HFFc6 (cell line): ENCODE data around the gene ENO2. TPM values are rescaled to one million over a fixed set of nuclear protein-coding genes. Genes with fewer than 3 reads are reported as not detected.

Experiments used
- DNase-seq: peaks from one replicate; pipeline ENCODE4 v3.0.0-alpha.2; 2018
- H3K27ac Mint-ChIP-seq: 2 replicates; pipeline ENCODE4 v1.8.0; 2020; ENCODE audit warnings: mild to moderate bottlenecking, mixed read lengths
- H3K27me3 Mint-ChIP-seq: 2 replicates; pipeline ENCODE4 v1.8.0; 2021; ENCODE audit warnings: mild to moderate bottlenecking, moderate library complexity, mixed read lengths; ENCODE audit not compliant: insufficient read depth
- H3K36me3 Mint-ChIP-seq: 2 replicates; pipeline ENCODE4 v1.8.0; 2021; ENCODE audit warnings: low read depth, mixed read lengths
- H3K4me1 Mint-ChIP-seq: 2 replicates; pipeline ENCODE4 v1.8.0; 2020; ENCODE audit warnings: low read depth, mixed read lengths
- H3K4me3 Mint-ChIP-seq: 2 replicates; pipeline ENCODE4 v1.8.0; 2020; ENCODE audit warnings: mild to moderate bottlenecking, moderate library complexity, mixed read lengths
- H3K9me3 Mint-ChIP-seq: 2 replicates; pipeline ENCODE4 v1.8.0; 2020; ENCODE audit warnings: mild to moderate bottlenecking, mixed read lengths
- CTCF ChIP-seq: fragments of 200-600 bp; sonication (generic); IDR thresholded peaks from 2 replicates; pipeline ENCODE4 v1.5.0; 2021; ENCODE audit warnings: antibody characterized with exemption, mild to moderate bottlenecking
- microRNA-seq: library from miRNA; unstranded; fragments of <30 nt; microRNA quantifications from one replicate; pipeline ENCODE4, GENCODE V29; 2019
- total RNA-seq, 6 experiments: library from RNA; stranded (reverse); fragmentation: NEBNext Ultra II Directional; extraction: Animal tissue kit (Norgen Biotek cat#: 25700); gene quantifications; 2 replicates in 1 of 6; 3 replicates in 5 of 6; pipeline ENCODE4 v1.2.3, GENCODE V29; 2021

Gene ENO2
- total RNA-seq, 6 experiments from 2014 or later, result 18.9 to 26.9 (median 24.7) TPM

DNA sequence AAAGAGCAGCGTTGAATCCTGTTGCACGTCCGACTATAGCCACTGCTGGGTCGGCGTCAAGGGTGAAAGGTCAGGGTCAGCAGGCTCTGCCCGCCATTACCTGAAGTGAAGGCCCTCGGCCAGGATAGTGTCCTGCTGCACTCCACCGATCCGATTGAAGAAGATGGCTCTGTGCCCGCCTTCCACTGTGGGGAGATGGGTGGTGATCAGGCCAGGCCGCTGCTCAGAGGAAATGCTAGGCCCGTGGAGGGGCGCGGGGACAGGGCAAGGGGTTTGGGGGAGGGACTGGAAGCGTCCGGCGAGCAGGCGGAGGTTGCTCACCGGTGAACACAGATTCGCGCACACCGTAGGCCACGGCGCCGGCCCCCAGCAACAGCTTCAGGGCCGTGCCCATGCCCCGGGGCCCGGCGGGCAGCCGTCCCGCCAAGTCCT lies 55.7 kb downstream of the ENO2 start:
- no peak for DNase-seq
- TF ChIP-seq CTCF, result no peak

More for the DNA sequence above, 55.7 kb downstream of the ENO2 start:
- H3K4me3 Mint-ChIP-seq, result peak overlapping the region; percentile 98
- H3K36me3 Mint-ChIP-seq, result peaks cover 47% of the 10 kb centered on the region
- peak overlapping the region; percentile 99 for H3K27ac Mint-ChIP-seq
- H3K9me3 Mint-ChIP-seq, result no peaks in the 10 kb centered on the region
- peaks cover 36% of the 10 kb centered on the region for H3K4me1 Mint-ChIP-seq
- peaks cover 7% of the 10 kb centered on the region for H3K27me3 Mint-ChIP-seq

Small RNAs within 50 kb of the gene (microRNA-seq; reads per million reads assigned to microRNA genes)
- gene MIR141 (not detected), gene MIR200C (15.4 reads per million, percentile 20 among the genes with 10 or more reads in this experiment)

Other genes with a start within 250 kb of the ENO2 start
- gene ZNF384, start 225.2 kb upstream of the ENO2 start, total RNA-seq, result 10 to 100 TPM; 32.8 to 43.9 (median 41.1) TPM
- gene PIANP, start 213.8 kb upstream of the ENO2 start, total RNA-seq, result 1 to 10 TPM; 2.6 to 4.6 (median 3.8) TPM
- 100 to 1,000 TPM; 103 to 122 (median 108) TPM for gene COPS7A, start 190.5 kb upstream of the ENO2 start, total RNA-seq
- gene MLF2, start 161.4 kb upstream of the ENO2 start, total RNA-seq, result 100 to 1,000 TPM; 273 to 329 (median 298) TPM
- gene PTMS, start 148.2 kb upstream of the ENO2 start, total RNA-seq, result 100 to 1,000 TPM; 423 to 607 (median 561) TPM
- gene LAG3, start 142.1 kb upstream of the ENO2 start, total RNA-seq, result under 1 TPM; 0.15 to 0.64 (median 0.50) TPM
- gene CD4, start 125.1 kb upstream of the ENO2 start, total RNA-seq, result under 1 TPM in 3 of 6 experiments, not detected in 3; 0.11 to 0.25 (median 0.11) TPM
- gene GPR162, start 92.8 kb upstream of the ENO2 start, total RNA-seq, result 1 to 10 TPM in 5 of 6 experiments, under 1 TPM in 1; 0.78 to 3.1 (median 2.6) TPM
- 100 to 1,000 TPM in 4 of 6 experiments, 10 to 100 TPM in 2; 94.0 to 109 (median 103) TPM for gene P3H3, start 86.2 kb upstream of the ENO2 start, total RNA-seq
- gene GNB3, start 73.7 kb upstream of the ENO2 start, total RNA-seq, result 1 to 10 TPM; 4.3 to 7.2 (median 6.3) TPM
- 10 to 100 TPM; 24.0 to 62.5 (median 56.3) TPM for gene CDCA3, start 63.3 kb upstream of the ENO2 start, total RNA-seq
- gene USP5, start 62.4 kb upstream of the ENO2 start, total RNA-seq, result 100 to 1,000 TPM; 149 to 211 (median 182) TPM
- gene TPI1, start 47.0 kb upstream of the ENO2 start, total RNA-seq, result 100 to 1,000 TPM; 853 to 931 (median 870) TPM
- 10 to 100 TPM; 12.1 to 13.9 (median 13.0) TPM for gene SPSB2, start 41.3 kb upstream of the ENO2 start, total RNA-seq
- 1 to 10 TPM; 5.5 to 7.9 (median 6.6) TPM for gene LRRC23, start 9.8 kb upstream of the ENO2 start, total RNA-seq
- gene ATN1, start 13.4 kb downstream of the ENO2 start, total RNA-seq, result 100 to 1,000 TPM in 4 of 6 experiments, 10 to 100 TPM in 2; 96.8 to 120 (median 107) TPM
- not detected for gene RNU7-1, start 29.2 kb downstream of the ENO2 start, total RNA-seq
- gene C12orf57, start 29.4 kb downstream of the ENO2 start, total RNA-seq, result 100 to 1,000 TPM; 115 to 131 (median 123) TPM
- gene PTPN6, start 36.8 kb downstream of the ENO2 start, total RNA-seq, result not detected
- gene PHB2, start 56.1 kb downstream of the ENO2 start, total RNA-seq, result 100 to 1,000 TPM; 160 to 198 (median 182) TPM
- gene EMG1, start 56.3 kb downstream of the ENO2 start, total RNA-seq, result 10 to 100 TPM; 64.9 to 83.7 (median 75.6) TPM
- 10 to 100 TPM; 17.4 to 28.4 (median 21.6) TPM for gene LPCAT3, start 103.9 kb downstream of the ENO2 start, total RNA-seq
- 10 to 100 TPM; 21.9 to 30.8 (median 30.2) TPM for gene C1S, start 146.1 kb downstream of the ENO2 start, total RNA-seq
- gene C1R, start 177.9 kb downstream of the ENO2 start, total RNA-seq, result 10 to 100 TPM in 5 of 6 experiments, 1 to 10 TPM in 1; 9.3 to 43.4 (median 36.0) TPM
- 10 to 100 TPM in 5 of 6 experiments, 1 to 10 TPM in 1; 8.5 to 20.0 (median 15.8) TPM for gene C1RL, start 194.6 kb downstream of the ENO2 start, total RNA-seq
- not detected for gene RBP5, start 214.3 kb downstream of the ENO2 start, total RNA-seq
- gene CLSTN3, start 215.8 kb downstream of the ENO2 start, total RNA-seq, result 10 to 100 TPM; 10.4 to 15.5 (median 13.7) TPM